Muscle layer of colon (tissue), 2 donors: ENCODE data around the gene ZNF296.
A peak's percentile ranks its signal among the peaks of the same experiment; 100 is the strongest.
"Not testable (repeated sequence)": the region's sequence is repeated elsewhere in the genome, so short reads cannot be mapped to it uniquely, and the experiment has no call there.

Experiments used
- H3K27ac ChIP-seq: one replicate; pipeline ENCODE4 v1.7.0; 2013; ENCODE audit warnings: low read depth, mild to moderate bottlenecking, low read length, moderate library complexity
- H3K27me3 ChIP-seq, 2 donors: one replicate each; pipeline ENCODE4 v1.7.0; 2013; ENCODE audit warnings: low read length in 2 of 2, mild to moderate bottlenecking in 2 of 2; ENCODE audit not compliant: insufficient read depth in 2 of 2, control insufficient read depth in 1 of 2
- H3K36me3 ChIP-seq: one replicate; pipeline ENCODE4 v1.7.0; 2013; ENCODE audit warnings: mild to moderate bottlenecking, low read length; ENCODE audit not compliant: insufficient read depth
- H3K4me1 ChIP-seq: one replicate; pipeline ENCODE4 v1.7.0; 2013; ENCODE audit warnings: mild to moderate bottlenecking, low read length; ENCODE audit not compliant: insufficient read depth
- H3K4me3 ChIP-seq, 2 donors: one replicate each; pipeline ENCODE4 v1.7.0; 2013; ENCODE audit warnings: low read length in 2 of 2, low read depth in 1 of 2, mild to moderate bottlenecking in 1 of 2, moderate library complexity in 1 of 2
- H3K9ac ChIP-seq: one replicate; pipeline ENCODE4 v1.7.0; 2013; ENCODE audit warnings: low read length
- H3K9me3 ChIP-seq: one replicate; pipeline ENCODE4 v1.7.0; 2013; ENCODE audit warnings: mild to moderate bottlenecking, low read length
- donor health status: abdominal sarcoma.
- donor health status: Adenocarcinoma of cecum.

Gene ZNF296

DNA sequence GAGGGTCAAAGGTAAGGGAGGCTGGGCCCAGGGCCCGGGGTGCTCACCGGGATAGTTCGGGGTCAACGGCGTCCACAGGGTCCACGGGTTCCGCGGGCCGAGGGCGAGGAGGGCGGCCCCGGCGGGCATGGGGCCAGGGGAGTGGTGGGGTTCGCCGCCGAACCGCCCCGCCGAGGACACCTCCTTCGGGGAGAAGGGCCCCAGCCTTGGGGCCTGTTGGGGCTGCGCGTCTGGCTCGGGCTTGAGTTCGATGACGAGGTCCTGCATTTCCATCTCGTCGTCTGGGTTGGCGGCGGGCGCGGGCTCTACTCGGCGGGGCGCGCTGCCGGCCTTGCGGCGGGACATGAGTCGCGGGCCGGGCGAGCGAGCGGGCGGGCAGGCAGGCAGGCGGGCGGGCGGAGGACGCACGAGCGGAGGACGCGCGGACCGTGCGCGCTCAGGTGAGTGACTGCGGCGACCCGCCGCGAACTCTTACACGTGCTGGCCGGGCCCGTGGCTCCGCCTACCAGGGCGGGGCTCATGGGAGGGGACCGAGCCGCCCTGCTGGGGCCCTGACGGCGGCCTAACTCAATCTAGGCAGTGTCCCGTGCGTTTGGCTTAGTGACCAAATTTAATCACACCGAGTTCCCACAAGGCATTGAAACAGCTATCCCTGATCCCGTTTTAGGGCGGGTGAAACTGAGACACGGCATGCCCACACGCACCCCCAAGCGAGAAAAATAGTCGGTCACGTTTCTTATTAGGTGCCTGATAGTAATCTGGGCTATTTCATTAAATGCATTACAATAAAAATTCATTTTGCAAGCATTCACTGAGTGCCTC, at the start of gene ZNF296:
Gene ZNF296, minus strand, starts transcription at position 450 of the 822 bp plus-strand sequence. Its CDS starts 105 bp downstream, at position 345.
- Histone ChIP-seq H3K9me3 (no peaks in the 10 kb centered on the region), H3K4me3 (peak within 1 kb of the TSS; percentile 34 to 38), H3K9ac (no peak within 1 kb of the TSS), H3K27me3 (peaks cover 0 to 4% of the 10 kb centered on the region in 2 donors), H3K4me1 (peaks cover 20% of the 10 kb centered on the region), H3K27ac (no peak within 1 kb of the TSS), H3K36me3 (no peaks in the 10 kb centered on the region)

GRCh38 chr19:45125360-45125759, 49.1 kb upstream of the ZNF296 start:
- no peak overlapping the region for H3K27ac ChIP-seq
- H3K4me1 ChIP-seq: no peaks in the 10 kb centered on the region
- H3K36me3 ChIP-seq: no peaks in the 10 kb centered on the region
- no peak overlapping the region for H3K9ac ChIP-seq
- H3K4me3 ChIP-seq: no peak overlapping the region
- no peaks in the 10 kb centered on the region for H3K27me3 ChIP-seq
- H3K9me3 ChIP-seq: no peaks in the 10 kb centered on the region

DNA sequence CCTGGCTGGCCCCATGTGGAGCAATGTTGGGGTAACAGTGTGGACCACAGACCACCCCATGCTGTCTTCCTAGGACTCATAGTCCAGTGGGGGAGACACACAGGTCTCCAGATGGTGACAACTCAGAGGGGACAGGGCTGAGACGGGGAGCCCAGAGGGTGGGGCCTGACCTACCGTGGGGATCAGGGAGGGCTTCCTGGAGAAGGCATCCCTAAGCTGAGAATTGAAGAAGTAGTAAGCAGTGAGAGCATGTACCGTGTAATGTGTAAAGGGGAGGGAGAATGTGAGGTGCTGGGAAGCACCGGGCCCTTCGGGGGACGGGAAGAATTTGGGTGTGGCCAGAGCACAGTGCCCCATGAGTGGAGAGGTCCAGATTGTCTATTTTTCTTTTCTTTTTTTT, 47.7 kb upstream of the ZNF296 start:
- H3K9ac ChIP-seq: no peak overlapping the region
- no peaks in the 10 kb centered on the region for H3K4me1 ChIP-seq
- no peak overlapping the region for H3K27ac ChIP-seq
- no peaks in the 10 kb centered on the region for H3K9me3 ChIP-seq
- H3K27me3 ChIP-seq: no peaks in the 10 kb centered on the region
- no peaks in the 10 kb centered on the region for H3K36me3 ChIP-seq
- no peak overlapping the region for H3K4me3 ChIP-seq

DNA sequence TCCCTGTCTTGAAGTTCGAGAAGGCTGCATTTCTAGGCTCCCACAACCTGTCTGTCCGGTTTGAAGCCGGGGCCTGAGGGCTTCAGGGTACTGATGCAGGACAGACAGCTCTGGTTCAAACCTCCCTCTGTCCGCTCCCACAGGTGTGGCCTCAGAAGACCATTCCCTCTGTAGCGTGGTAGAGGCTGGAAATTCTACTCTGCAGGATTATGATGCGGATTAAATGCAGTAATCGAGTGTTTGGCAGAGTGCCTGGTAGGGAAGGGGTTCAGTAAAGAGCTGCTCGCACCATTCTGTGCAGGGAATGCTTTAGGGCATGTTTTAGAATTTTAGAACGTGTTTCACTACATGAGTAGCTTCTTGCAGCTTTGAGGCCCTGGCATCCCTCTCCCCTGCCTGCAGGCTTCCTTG, 47.2 kb upstream of the ZNF296 start:
- no peaks in the 10 kb centered on the region for H3K36me3 ChIP-seq
- H3K27me3 ChIP-seq: no peaks in the 10 kb centered on the region
- no peak overlapping the region for H3K4me3 ChIP-seq
- H3K9ac ChIP-seq: no peak overlapping the region
- no peak overlapping the region for H3K27ac ChIP-seq
- no peaks in the 10 kb centered on the region for H3K4me1 ChIP-seq
- no peaks in the 10 kb centered on the region for H3K9me3 ChIP-seq

DNA sequence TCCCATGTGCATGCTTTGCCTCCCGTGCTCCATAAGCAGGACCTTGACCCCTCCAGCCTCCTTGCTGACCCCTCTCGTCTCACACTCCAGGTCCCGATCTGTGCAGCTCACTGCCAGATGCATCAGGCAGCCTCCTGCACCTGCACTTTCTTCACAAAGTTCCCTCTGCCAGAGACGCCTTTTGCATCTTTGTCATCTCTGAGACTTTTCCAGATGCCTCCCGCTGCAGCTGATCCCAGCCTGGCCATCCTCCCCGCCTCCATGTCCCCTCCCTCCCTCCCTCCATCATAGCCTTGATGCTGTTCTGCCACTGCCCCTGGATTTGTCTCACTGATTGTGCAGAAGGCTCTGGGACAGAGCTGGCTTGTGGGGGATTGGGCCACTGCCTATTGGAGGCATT, 46.6 kb upstream of the ZNF296 start:
- Histone ChIP-seq H3K27ac (no peak overlapping the region), H3K36me3 (no peaks in the 10 kb centered on the region), H3K4me3 (no peak overlapping the region), H3K4me1 (no peaks in the 10 kb centered on the region), H3K9me3 (no peaks in the 10 kb centered on the region), H3K9ac (no peak overlapping the region), H3K27me3 (no peaks in the 10 kb centered on the region)

DNA sequence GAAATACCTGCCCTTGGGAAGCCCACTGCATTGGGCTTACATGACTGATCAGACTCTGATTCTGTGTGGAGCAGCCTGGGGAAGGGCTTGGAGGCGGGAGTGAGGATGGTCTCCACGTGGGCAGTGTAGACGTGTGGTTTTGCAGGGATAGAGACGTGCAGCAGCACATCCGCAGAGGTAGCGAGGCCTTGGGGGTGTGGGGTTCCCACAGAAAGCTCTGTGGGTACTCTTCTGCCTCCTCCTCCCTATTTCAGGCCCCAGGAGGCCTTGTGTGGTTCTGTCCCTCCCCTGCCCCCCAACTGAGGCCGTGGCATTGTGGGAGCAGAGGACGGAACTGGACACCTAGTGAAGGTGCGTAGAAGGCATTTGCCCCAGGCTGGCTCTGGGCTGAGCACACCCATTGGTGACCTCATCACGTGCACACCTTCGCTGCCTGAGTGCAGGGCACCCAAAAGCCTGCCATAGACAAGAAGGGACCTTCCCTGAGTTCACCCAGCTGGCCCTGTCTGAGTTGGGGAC, 45.6 kb upstream of the ZNF296 start:
- Histone ChIP-seq H3K27me3 (no peaks in the 10 kb centered on the region), H3K36me3 (no peaks in the 10 kb centered on the region), H3K4me1 (peaks cover 9% of the 10 kb centered on the region), H3K9ac (no peak overlapping the region), H3K9me3 (no peaks in the 10 kb centered on the region), H3K27ac (no peak overlapping the region), H3K4me3 (no peak overlapping the region)

DNA sequence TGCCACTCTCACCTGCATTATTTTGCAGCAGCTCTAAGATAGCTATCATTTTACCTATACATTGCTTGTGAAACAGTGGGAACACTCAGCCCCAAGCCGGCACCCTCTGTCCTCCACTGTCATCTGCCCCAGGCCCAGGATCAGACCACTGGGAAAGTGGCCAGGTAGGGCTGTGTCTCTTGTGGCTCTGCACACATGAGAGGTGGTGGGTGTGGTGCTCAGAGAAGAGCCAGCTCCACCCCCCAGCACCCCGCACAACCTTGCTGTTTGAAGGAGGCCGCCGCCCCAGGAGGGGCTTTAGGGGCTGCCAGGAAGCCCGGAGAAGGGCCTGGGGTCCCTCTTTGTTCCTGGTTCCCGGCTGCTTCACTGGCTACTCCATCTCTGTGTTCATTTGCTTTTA, 43.3 kb upstream of the ZNF296 start:
- Histone ChIP-seq H3K9me3 (no peaks in the 10 kb centered on the region), H3K27ac (no peak overlapping the region), H3K9ac (no peak overlapping the region), H3K4me3 (no peak overlapping the region), H3K4me1 (peaks cover 13% of the 10 kb centered on the region), H3K36me3 (no peaks in the 10 kb centered on the region), H3K27me3 (no peaks in the 10 kb centered on the region)

DNA sequence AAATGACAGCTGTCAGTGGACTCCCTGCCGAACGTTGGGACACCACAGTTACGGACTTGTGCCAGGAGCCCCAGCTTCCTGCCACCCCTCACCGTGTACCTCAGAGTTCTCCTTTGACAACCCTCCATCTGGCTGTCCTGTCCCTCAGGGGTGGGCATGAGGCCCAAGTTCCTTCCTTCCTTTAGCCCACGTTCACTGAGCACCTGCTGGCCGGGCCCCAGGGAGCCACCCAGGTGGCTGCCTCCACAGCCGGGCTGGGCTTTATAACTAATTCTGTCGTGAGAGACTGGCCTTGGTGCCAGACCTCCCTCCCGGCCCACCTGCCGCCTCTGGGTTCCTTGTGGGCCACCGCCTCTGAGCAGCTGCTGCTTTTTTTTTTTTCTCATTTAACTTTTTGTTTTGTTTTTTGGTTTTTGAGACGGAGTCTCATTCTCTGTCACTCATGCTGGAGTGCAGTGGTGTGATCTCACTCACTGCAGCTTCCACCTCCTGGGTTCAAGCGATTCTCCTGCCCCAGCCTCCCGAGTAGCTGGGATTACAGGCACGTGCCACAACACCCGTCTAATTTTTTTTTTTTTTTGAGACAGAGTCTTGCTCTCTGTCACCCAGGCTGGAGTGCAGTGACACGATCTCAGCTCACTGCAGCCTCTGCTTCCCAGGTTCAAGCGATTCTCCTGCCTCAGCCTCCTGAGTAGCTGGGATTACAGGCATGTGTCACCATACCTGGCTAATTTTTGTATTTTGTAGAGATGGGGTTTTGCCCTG, 42.5 kb upstream of the ZNF296 start:
- not testable (repeated sequence) for H3K4me3 ChIP-seq, H3K9ac ChIP-seq, H3K36me3 ChIP-seq, H3K9me3 ChIP-seq, H3K27me3 ChIP-seq, H3K27ac ChIP-seq
- peaks cover 13% of the 10 kb centered on the region for H3K4me1 ChIP-seq

GRCh38 chr19:45118106-45118505, 41.8 kb upstream of the ZNF296 start:
- H3K27ac ChIP-seq: no peak overlapping the region
- H3K9me3 ChIP-seq: no peaks in the 10 kb centered on the region
- no peak overlapping the region for H3K4me3 ChIP-seq
- no peaks in the 10 kb centered on the region for H3K27me3 ChIP-seq
- H3K4me1 ChIP-seq: peaks cover 13% of the 10 kb centered on the region
- no peaks in the 10 kb centered on the region for H3K36me3 ChIP-seq
- H3K9ac ChIP-seq: no peak overlapping the region

GRCh38 chr19:45117671-45118070, 41.4 kb upstream of the ZNF296 start:
- H3K27ac ChIP-seq: no peak overlapping the region
- no peaks in the 10 kb centered on the region for H3K36me3 ChIP-seq
- no peak overlapping the region for H3K4me3 ChIP-seq
- no peaks in the 10 kb centered on the region for H3K27me3 ChIP-seq
- H3K9me3 ChIP-seq: no peaks in the 10 kb centered on the region
- peaks cover 13% of the 10 kb centered on the region for H3K4me1 ChIP-seq
- H3K9ac ChIP-seq: no peak overlapping the region

GRCh38 chr19:45117167-45117594, 40.9 kb upstream of the ZNF296 start:
- H3K9ac ChIP-seq: no peak overlapping the region
- no peak overlapping the region for H3K4me3 ChIP-seq
- no peaks in the 10 kb centered on the region for H3K9me3 ChIP-seq
- H3K36me3 ChIP-seq: no peaks in the 10 kb centered on the region
- peaks cover 13% of the 10 kb centered on the region for H3K4me1 ChIP-seq
- H3K27ac ChIP-seq: no peak overlapping the region
- H3K27me3 ChIP-seq: no peaks in the 10 kb centered on the region
